ENCODE measurements around the gene CYP2J2. TPM values are rescaled to one million over a fixed set of nuclear protein-coding genes. Genes with fewer than 3 reads are reported as not detected.
A peak's percentile ranks its signal among the peaks of the same experiment; 100 is the strongest.
"Not testable (repeated sequence)": the region's sequence is repeated elsewhere in the genome, so short reads cannot be mapped to it uniquely, and the experiment has no call there.

The CYP2J2 gene
- total RNA-seq, 1 donor from 2014 or later: 0.13 TPM

DNA sequence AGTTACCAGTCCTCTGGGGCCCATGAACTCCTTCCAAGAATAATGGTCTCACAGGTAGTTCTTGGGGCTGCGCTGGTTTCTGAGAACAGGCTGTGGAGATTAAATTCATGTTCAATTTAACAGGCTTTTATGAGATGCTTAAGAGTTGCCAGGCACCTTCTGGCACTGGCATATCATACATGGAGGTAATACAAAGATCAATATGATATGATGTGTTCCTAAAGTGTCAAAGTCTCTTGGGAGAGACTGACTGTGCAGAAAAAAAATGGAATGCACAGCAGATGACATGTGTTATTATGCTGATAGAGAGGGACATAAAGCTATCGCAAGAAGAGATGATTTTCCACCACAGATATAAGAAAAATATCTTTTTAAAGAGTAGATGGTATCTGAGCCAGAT lies 6.8 kb downstream of the CYP2J2 start:
- no peak for DNase-seq (ENCODE audit: low read depth in 2 of 2)

GRCh38 chr1:59917785-59918180 lies 8.8 kb downstream of the CYP2J2 start:
- no peak for DNase-seq (ENCODE audit: low read depth in 2 of 2)

GRCh38 chr1:59917026-59917784 lies 9.4 kb downstream of the CYP2J2 start:
- DNase-seq (ENCODE audit: low read depth in 2 of 2): no peak

DNA sequence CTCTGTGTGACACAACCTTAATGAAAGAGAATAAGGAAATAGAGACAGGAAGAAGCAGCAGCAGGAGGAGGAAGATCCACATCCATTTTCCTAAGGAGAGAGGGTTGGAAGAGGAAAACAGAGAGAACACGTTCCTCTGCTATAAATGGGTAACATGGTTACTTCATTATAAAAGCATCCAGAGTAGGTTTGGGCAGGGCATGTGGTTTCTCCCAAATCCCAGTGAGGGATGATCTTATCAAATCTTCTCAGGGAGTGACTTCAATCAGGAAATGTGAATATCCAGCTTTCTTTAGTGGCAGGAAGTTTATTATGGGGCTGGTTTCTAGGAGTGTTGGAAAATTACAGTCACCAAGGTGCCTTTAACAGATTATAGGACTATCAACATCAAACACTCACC lies 11.1 kb downstream of the CYP2J2 start:
- DNase-seq (ENCODE audit: low read depth in 2 of 2): no peak

DNA sequence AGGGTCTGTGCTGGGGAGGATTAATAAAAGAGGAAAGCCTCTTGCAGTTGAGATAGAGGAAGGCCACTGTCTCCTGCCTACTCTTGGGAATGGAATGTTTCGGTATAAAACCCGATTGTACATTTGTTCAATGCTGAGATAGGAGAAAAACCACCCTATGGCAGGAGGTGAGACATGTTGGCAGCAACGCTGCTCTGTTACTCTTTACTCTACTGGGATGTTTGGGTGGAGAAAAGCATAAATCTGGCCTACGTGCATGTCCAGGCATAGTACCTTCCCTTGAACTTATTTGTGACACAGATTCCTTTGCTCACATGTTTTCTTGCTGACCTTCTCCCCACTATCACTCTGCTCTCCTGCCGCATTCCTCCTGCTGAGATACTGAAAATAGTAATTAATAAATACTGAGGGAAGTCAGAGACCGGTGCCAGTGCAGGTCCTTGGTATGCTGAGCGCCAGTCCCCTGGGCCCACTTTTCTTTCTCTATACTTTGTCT lies 11.7 kb downstream of the CYP2J2 start:
- DNase-seq (ENCODE audit: low read depth in 2 of 2): not testable (repeated sequence)

- DNase-seq (ENCODE audit: low read depth in 2 of 2): no peak
Observed at GRCh38 chr1:59908682-59909081, 17.9 kb downstream of the CYP2J2 start.

GRCh38 chr1:59908084-59908483 lies 18.5 kb downstream of the CYP2J2 start:
- no peak for DNase-seq (ENCODE audit: low read depth in 2 of 2)

DNA sequence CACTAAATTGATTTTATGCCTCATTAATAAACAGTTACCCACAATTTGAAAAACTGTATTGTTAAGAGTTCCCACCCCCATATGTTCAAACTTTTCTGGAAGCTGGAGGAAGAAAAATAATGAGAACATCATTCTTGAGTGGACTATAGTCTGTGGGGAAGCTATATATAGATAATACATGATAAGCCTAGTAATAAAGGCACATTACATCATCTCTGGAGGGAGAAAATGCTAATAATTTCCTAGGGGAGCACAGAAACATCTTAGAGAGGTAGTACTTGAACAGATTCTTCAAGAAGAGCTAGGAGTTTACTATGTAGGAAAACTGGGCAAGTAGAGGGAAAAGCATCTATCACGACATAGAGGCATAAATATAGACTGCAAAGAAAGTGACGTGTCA lies 19.6 kb downstream of the CYP2J2 start:
- DNase-seq (ENCODE audit: low read depth in 2 of 2): no peak

GRCh38 chr1:59903141-59903754 lies 23.3 kb downstream of the CYP2J2 start:
- peak in 1 of 2 donors; percentile 29 for DNase-seq (ENCODE audit: low read depth in 2 of 2)

DNA sequence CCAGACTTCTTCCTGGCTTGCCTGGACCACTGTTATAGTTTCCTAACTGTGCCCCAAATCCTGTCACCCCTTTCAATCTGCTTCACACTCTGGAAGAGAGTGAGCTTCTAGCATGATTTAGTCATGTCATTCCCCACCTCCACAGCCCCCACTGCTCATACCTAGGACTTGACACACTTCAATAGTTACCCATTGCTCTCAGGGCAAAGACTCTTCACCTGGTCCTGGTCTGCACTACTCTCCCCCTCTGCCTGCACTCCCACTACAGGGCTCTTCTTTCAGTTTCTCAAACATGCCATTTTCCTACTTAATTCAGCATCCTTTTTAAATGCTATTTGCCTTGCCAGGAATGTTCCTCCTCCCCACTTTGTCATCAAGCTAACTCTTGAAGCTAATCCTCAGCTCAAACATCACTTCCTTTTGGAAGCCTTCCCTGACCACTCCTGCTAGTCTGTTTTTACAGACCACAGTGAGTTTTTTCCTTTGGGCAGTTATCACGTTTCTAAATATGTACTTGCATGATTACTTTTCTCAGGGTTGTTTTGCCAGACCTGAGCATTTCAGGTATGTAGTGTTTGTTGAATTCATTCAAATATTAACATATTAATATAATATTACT lies 24.7 kb downstream of the CYP2J2 start:
- DNase-seq (ENCODE audit: low read depth in 2 of 2): no peak

DNA sequence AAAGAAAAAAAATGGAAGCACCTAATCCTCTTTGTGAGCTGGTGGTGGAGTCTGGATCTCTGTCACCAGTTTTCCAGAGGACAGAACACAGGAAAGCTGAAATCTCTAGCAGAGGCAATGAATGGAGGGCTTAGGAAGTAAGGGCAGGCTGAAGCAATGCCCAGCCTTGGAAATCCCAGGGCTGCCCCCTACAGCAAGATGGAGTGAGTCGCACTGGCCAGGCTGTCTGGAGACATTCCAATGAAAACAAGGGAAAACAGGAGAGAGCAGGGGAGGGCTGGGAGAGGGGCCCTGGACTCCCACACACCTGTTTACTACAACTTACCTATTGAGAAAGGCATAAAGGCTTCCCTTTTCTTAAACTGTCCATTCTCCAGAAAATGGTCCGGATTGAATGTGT lies 25.9 kb downstream of the CYP2J2 start:
- DNase-seq (ENCODE audit: low read depth in 2 of 2): no peak

- no peak for DNase-seq (ENCODE audit: low read depth in 2 of 2)
Observed at GRCh38 chr1:59898927-59899326, 27.6 kb downstream of the CYP2J2 start.

- DNase-seq (ENCODE audit: low read depth in 2 of 2): no peak
Observed at GRCh38 chr1:59897165-59897564, 29.4 kb downstream of the CYP2J2 start.

DNA sequence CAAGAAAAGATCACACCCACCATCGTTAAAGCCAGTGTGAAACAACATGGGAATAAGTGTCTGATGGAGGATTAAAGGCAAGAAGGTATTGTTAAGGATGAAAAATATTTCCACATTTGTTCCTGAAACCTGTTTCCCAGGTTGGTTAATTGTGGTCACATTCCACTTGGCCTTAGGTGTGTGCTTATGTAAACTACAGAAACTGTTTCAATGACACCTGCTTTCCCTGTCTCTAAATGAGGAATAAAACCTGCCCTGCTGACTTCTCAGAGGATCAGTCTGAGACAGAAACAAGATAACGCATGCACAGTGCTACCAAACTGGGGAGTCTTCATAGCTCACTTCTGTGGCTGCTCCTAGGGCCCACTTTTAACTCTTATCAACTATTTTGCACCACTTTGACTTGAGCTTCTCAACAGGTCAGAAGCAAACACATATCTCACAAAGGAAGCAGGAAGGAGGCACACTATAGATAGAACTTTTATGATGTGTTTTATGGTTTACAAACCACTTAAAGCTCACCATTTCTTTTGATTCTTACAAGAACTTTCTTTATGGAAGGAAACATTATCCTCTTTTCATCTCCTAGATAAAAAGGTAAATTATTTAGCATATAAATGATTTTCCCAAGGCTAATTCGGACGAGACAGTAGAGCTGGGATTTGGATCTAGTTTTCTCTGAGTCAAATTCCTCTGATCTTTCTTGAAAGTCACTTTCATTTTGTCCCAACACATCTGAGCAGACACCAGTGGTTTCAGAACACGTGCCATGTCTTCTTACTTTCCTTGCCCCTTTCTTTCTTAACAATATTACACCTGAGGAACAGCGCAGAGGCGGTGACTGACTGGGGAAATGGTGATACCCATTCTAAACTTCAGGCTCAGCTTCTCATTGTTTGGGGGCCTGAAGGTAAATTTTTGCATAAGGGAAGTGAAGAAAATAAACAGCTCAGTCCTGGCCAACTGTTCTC lies 33.4 kb downstream of the CYP2J2 start:
- no peak for DNase-seq (ENCODE audit: low read depth in 2 of 2)

DNA sequence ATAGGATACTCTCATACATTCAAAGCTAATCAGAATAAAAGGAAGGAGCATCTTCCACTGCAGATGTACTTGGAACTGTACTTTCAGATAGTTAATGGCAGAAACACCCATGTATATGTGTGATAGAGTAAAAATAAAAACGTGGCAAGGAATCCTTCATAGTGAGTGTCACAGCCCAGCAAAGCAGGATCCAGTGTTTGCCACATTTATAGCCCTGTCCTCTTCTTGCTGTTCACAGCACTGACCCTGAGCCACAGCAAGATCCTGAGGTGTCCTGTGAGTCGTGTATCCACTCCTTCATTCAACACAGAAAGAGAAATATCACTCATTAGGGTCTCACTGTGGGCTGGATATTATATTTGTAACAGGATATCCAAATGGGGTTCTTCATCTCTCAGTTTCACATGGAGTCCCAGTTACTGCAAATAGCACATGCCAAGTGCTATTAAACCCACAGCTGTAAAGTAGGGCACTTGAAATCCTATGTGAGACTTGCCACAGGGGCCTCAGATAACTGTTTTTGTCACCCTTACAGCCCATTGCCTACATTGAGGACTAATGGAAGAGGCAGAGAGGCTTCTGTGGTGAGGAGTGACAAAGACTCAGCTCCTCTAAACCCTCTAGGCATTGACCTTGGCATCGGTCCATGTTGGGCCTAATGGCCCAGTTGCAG lies 41.3 kb downstream of the CYP2J2 start:
- DNase-seq (ENCODE audit: low read depth in 2 of 2): no peak

DNA sequence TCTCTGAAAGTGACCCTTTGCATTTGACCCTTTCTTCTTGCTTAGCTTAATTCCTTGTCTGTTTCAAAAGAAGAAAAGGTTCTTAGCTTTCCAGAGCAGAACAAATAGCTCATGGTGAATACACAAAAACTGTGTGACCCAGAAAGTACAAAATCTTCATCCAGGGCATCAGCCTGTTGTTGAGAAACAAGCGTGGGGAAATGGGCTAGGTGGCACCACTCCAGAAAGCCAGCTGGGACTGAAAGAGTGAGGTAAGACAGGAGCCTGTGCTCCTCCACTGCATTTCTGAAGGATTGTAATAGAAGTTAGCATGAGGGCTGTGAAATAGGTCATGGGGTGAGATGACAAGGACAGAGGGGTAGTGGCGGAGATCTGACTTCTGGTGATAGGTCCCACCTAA lies 45.8 kb downstream of the CYP2J2 start:
- no peak for DNase-seq (ENCODE audit: low read depth in 2 of 2)

DNA sequence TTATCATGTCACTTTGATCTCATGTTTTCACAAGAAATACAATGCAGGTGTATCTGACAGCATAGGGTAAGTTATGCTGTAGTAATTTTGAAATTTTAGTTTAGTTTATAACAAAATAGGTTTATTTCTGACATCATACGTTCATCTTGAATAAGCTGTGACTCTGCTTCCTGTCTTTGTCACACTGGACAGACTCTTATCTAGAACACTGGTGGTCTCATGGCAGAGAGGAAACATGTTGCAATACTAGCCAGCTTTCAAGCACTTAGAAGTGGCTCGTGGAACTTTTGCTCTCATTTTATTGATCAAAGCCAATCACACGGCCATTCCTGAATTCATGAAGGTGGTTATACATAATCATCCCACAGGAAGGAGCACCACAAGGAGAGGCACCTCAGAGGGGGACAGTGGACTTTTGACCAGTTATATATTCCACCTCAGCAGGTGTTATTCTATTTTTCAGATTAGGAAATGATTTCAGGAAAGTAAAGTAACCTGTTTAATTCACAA lies 46.5 kb downstream of the CYP2J2 start:
- peak; percentile 20 to 54 for DNase-seq (ENCODE audit: low read depth in 2 of 2)

- peak; percentile 68 to 76 for DNase-seq (ENCODE audit: low read depth in 2 of 2)
Observed at GRCh38 chr1:59879574-59879973, 47.0 kb downstream of the CYP2J2 start.

- DNase-seq (ENCODE audit: low read depth in 2 of 2): no peak
Observed at GRCh38 chr1:59878370-59878769, 48.2 kb downstream of the CYP2J2 start.

DNA sequence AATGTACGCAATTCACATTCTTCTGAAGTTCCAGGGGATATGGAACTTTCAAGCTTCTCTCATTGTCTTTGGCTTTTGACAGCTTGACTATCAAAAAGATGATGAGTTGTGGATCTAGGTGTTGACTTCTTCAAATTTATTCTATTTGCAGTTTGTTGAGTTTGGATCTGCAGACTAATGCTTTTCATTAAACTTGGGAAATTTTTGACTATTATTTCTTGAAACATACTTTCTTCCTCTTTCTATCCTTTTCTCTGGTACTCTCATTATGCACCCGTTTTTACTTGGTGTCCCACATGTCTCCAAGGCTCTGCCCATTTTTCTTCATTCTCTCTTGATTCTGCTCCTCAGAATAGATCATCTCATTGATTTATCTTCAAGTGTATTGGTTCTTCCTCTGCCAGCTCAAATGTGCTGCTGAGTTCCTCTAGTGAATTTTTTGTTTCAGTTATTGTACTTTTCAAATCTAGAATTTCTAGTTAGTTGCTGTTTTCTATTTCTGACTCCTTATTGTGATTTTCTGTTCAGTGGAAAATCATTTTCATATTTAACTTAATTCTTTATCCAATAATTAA lies 49.4 kb downstream of the CYP2J2 start:
- DNase-seq (ENCODE audit: low read depth in 2 of 2): no peak
